GM12875 (cell line): Measurements from ENCODE around the gene COG4.

Experiments used
- H3K4me3 ChIP-seq: one replicate; pipeline ENCODE4 v1.5.1; 2011; ENCODE audit warnings: low read depth, low read length, control low read depth
- CTCF ChIP-seq: IDR thresholded peaks from 2 replicates; pipeline ENCODE4 v1.5.1; 2011; ENCODE audit warnings: low read depth, mild to moderate bottlenecking, control low read depth, inconsistent platforms, low read length, moderate library complexity, borderline replicate concordance; ENCODE audit not compliant: insufficient read depth

COG4 gene

GRCh38 chr16:70430667-70431536, 92.5 kb downstream of the COG4 start:
- TF ChIP-seq CTCF, result no peak
- no peak overlapping the region for H3K4me3 ChIP-seq
